Amygdala (tissue), 56 donors: Measurements from ENCODE around the gene MUC6.
"Not testable (repeated sequence)": the region's sequence is repeated elsewhere in the genome, so short reads cannot be mapped to it uniquely, and the experiment has no call there.

ENCODE experiments used
- DNase-seq, 56 donors: peaks; one replicate each; lab custom pipeline; 2025; lab: John Stamatoyannopoulos, UW

The MUC6 gene

GRCh38 chr11:1025410-1026162 is 10.9 kb downstream of the MUC6 start:
- DNase-seq: no peak

DNA sequence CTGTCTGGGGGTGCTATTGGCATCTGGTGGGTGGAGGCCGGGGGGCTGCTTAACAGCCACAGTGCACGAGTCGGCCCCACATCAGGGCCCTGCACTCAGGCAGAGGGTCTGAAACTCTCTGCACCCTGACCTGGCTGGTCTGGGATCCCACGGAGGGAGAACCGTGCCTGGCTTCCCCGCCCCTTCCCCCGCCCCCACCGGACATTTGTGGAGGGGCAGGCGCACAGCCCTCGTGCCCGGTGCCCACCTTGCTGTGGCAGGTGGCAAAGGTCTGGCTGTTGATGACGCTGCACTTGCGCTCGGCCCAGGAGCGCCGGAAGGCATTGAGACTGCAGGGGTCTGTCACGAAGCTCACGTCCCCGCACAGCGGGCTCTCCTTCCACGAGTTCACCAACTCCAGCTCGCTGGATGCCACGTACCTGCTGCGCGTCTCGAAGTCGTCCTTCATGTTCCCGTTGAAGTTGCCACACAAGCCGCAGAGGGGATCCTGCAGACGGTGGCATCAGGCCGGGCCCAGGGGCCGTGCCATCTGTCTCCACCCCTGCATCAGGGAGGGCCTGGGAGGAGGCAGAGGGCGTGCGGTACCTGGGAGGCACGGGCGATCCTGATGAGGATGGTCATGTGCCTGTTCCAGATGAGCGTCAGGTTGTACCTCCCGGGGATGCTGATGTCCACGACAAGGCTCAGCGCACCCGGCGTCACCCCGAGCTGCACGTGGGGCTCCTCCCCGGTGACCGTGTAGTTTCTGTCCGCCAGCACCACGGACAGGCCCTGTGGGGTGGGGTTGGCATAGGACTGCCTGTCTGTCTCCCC is 11.7 kb downstream of the MUC6 start:
- DNase-seq: no peak

DNA sequence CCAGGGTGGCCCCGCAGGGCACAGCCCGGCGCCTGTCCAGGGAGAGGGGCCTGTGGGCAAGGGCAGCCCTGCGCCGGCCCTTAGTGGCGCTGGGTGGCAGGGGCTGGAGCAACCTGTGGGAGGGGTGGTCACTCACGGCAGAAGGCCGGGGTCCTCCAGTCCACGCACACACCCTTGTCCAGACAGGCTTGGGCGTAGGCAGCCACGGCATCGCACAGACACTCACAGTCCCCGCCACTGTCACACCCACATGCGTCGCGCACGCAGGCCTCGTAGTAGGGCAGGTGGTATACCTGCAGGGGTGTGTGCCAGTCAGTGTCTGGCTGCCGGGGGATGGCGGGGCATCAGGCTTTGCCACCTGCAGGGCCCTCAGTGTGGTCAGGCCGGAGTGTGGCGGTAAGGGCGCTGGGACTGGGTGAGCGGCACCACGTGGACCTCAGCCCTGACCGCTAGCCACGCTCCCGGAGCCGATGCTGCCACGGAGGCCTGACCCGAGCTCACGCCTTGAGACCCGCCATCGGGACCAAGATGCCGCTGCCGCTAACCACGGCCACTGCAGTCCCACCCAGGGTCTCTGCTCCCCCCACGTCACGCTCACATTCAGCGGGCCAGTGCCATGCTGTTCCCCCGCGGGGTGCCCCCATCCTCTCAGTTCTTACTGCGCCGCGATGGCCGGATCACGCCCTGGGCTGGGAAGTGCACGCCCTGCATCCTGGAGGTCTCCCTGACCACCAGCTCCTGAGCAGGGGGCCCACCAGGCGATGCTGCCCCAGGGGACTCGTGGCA is 12.5 kb downstream of the MUC6 start:
- no peak for DNase-seq

DNA sequence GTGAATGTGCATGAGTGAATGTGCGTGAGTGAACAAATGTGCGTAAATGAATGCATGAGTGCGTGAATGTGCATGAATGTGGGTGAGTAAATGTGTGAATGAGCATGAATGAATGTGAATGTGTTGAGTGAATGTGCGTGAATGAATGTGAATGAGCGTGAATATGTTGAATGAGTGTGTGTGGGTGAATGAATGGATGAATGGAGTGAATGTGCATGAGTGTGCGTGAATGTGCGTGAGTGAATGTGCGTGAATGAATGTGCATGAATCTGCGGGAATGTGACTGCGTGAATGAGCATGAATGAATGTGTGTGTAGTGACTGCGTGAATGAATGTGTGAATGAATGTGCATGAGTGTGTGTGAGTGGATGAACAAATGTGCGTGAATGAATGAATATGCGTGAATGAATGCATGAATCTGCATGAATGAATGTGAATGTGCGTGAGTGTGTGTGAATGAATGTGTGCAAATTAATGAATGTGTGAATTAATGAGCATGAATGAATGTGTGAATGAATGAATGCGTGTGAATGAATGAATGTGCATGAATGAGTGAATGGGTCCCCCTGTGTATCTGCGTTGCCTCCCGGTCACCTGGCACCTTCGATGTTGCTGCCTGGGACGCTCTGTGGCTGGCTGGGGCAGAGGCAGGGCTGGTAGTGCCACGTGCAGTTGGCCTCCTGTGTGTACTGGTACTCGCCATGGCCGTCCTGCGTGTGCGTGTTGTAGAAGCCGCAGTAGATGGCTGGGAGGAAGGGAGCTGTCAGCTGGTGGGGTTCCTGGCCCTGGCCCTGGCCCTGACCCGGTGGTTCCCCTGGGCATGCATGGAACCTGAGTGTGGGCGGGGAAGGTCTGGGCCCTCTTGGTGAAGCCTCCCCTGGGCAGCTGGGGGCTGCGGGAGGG is 13.4 kb downstream of the MUC6 start:
- DNase-seq: no peak

- DNase-seq: no peak
Observed at GRCh38 chr11:1022411-1022810, 14.1 kb downstream of the MUC6 start.

- DNase-seq: no peak
Observed at GRCh38 chr11:1020211-1020905, 16.2 kb downstream of the MUC6 start.

GRCh38 chr11:1019321-1019910 is 17.1 kb downstream of the MUC6 start:
- DNase-seq: no peak

DNA sequence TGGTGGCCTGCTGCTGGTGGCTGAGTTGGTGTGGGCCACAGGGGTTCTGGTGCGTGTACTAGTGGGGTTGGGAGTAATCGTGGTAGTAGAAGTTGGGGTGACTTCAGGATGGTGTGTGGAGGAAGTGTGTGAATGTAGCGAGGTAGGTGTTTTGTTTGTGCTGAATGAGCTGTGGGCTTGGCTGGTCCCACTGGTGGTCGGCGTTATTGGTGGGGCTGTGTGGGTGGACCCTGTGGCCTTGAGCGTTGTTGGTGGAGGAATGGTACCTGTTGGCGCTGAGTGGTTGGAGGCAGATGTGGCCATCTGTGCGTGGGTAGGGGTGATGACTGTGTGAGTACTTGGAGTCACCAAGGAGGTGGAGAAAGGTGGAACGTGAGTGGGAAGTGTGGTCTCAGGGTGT is 18.4 kb downstream of the MUC6 start:
- no peak for DNase-seq

DNA sequence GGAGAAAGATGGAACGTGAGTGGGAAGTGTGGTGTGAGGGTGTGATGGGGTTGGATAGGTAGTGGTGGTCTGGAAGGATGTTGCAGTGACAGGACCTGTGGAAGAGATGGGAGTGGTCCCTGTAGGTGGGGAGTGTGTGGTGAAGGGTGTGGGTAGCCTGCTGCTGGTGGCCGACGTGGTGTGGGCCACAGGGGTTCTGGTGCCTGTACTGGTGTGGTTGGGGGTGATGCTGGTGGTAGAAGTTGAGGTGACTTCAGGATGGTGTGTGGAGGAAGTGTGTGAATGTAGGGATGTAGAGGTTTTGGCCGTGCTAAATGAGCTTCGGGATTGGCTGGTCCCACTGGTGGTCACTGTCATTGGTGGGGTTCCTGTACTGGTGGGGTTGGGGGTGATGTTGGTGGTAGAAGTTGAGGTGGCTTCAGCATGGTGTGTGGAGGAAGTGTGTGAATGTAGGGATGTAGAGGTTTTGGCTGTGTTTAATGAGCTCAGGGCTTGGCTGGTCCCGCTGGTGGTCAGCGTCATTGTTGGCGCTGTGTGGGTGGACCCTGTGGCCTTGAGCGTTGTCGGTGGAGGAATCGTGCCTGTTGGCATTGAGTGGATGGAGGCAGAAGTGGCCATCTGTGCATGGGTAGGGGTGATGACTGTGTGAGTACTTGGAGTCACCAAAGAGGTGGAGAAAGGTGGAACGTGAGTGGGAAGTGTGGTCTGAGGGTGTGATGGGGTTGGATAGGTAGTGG is 19.1 kb downstream of the MUC6 start:
- no peak for DNase-seq

DNA sequence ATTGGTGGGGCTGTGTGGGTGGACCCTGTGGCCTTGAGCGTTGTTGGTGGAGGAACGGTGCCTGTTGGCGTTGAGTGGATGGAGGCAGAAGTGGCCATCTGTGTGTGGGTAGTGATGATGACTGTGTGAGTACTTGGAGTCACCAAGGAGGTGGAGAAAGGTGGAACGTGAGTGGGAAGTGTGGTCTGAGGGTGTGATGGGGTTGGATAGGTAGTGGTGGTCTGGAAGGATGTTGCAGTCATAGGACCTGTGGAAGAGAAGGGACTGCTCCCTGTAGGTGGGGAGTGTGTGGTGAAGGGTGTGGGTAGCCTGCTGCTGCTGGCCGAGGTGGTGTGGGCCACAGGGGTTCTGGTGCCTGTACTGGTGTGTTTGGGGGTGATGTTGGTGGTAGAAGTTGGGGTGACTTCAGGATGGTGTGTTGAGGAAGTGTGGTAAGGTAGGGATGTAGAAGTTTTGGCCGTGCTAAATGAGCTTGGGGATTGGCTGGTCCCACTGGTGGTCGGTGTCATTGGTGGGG is 19.9 kb downstream of the MUC6 start:
- not testable (repeated sequence) for DNase-seq

DNA sequence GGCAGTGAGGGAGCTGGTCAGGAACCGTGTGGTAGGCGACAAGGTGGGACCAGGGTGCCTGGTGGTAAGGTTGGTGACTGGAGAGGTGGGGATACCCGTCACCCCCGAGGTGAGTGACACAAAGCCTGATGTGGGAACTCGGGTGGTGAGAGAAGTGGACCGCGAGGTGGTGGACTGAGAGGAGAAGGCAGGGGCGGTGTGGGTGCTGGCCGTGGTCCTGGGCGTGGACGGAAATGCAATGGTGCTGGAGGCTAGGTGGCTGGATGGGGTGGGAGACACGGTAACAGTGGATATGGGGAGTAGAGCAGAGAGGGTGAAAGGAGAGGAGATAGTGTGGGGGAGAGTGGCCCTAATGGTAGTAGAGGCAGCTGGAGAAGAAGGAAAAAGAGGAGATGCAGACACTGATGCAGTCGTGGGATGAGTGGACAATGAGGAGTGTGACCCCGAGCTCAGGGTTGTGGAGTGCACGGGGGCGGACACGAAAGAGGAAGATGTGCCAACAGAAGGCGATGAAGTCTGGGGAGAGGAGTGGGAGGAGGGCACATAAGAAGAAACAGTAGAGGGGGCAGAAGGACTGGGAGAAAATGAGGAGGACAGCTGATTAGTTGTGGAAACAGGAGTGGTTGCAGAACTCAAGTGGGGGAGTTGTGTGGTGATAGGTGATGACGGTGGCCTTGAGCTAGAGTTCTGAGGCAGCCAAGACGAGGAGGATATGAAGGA is 20.5 kb downstream of the MUC6 start:
- no peak for DNase-seq

DNA sequence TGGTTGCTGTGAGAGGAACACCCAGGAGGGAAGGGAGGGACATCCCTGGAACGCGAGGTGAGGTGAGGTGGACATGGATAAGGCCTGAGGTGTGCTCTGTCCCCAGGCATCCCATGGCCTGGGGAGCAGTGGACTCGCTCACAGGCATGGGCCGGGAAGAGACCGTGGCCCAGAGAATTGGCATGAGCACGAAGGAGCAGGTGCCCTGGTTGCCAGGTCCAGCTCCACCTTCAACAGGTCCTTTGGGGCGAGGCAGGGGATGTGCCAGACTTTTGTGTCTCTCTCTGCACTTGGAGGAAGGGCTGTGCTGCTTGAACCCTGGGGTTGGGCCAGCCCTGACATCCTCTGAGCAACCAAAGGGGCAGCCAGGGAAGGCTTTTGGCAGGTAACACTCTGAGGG is 21.5 kb downstream of the MUC6 start:
- no peak for DNase-seq

GRCh38 chr11:1014276-1014675 is 22.2 kb downstream of the MUC6 start:
- DNase-seq: no peak

- no peak for DNase-seq
Observed at GRCh38 chr11:1013631-1013935, 22.9 kb downstream of the MUC6 start.

GRCh38 chr11:1012740-1013630 is 23.5 kb downstream of the MUC6 start:
- DNase-seq: no peak

- no peak for DNase-seq
Observed at GRCh38 chr11:1012291-1012690, 24.2 kb downstream of the MUC6 start.

DNA sequence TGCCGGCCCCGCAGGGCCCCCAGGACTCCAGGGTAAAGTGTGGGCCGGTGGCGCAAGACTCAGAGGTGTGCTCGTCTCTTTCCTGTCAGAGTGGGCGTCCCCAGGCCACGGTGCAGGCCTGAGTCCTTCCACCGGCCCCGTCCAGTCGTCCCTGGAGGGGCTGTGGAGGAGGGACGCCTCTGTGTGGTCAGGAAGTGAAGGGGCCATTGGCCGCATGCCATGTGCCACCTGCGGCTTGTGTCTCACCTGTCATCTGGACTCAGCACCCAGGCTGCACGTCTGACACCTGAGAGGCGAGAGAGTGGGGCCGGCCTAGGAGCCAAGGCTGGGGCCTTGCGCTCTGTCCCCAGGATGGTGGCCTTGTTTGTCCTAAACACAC is 25.2 kb downstream of the MUC6 start:
- no peak for DNase-seq
